ENCODE measurements around the gene PKP1. TPM values are rescaled to one million over a fixed set of nuclear protein-coding genes. Genes with fewer than 3 reads are reported as not detected.

PKP1 gene
- total and polyA plus RNA-seq, 2 experiments from 2014 or later = 0.03 TPM; not detected in 1

- Histone ChIP-seq H3K36me3 (no peaks in the 10 kb centered on the region), H3K27me3 (peaks cover under 1% of the 10 kb centered on the region), H3K4me3 (no peak overlapping the region), H3K27ac (no peak overlapping the region), H3K4me1 (ENCODE audit: low read depth) (no peaks in the 10 kb centered on the region), H3K9me3 (ENCODE audit: low read depth) (no peaks in the 10 kb centered on the region)
- TF ChIP-seq CTCF (IDR thresholded peaks at IDR 0.05; ENCODE audit: low read depth, low read length) = no peak
- DNase-seq (ENCODE audit: low read depth in 1 of 2, low spot score in 1 of 2) = no peak
Observed at GRCh38 chr1:201277441-201277840, 5.9 kb upstream of the PKP1 start.

GRCh38 chr1:201279313-201279712 lies 4.0 kb upstream of the PKP1 start:
- no peaks in the 10 kb centered on the region for H3K36me3 ChIP-seq
- no peak overlapping the region for H3K4me3 ChIP-seq
- H3K27ac ChIP-seq = no peak overlapping the region
- TF ChIP-seq CTCF (IDR thresholded peaks at IDR 0.05; ENCODE audit: low read depth, low read length) = no peak
- peaks cover 17% of the 10 kb centered on the region for H3K27me3 ChIP-seq
- DNase-seq (ENCODE audit: low read depth in 1 of 2, low spot score in 1 of 2) = peak; percentile 28 to 73
- H3K9me3 ChIP-seq (ENCODE audit: low read depth) = no peaks in the 10 kb centered on the region
- H3K4me1 ChIP-seq (ENCODE audit: low read depth) = no peaks in the 10 kb centered on the region

GRCh38 chr1:201280884-201281283 lies 2.4 kb upstream of the PKP1 start:
- no peak for TF ChIP-seq CTCF (IDR thresholded peaks at IDR 0.05; ENCODE audit: low read depth, low read length)
- no peak overlapping the region for H3K27ac ChIP-seq
- peaks cover 17% of the 10 kb centered on the region for H3K27me3 ChIP-seq
- H3K4me3 ChIP-seq = no peak overlapping the region
- H3K4me1 ChIP-seq (ENCODE audit: low read depth) = no peaks in the 10 kb centered on the region
- H3K36me3 ChIP-seq = no peaks in the 10 kb centered on the region
- no peak for DNase-seq (ENCODE audit: low read depth in 1 of 2, low spot score in 1 of 2)
- no peaks in the 10 kb centered on the region for H3K9me3 ChIP-seq (ENCODE audit: low read depth)

GRCh38 chr1:201281573-201281972 lies 1.7 kb upstream of the PKP1 start:
- no peak overlapping the region for H3K27ac ChIP-seq
- H3K4me1 ChIP-seq (ENCODE audit: low read depth) = no peaks in the 10 kb centered on the region
- no peak for TF ChIP-seq CTCF (IDR thresholded peaks at IDR 0.05; ENCODE audit: low read depth, low read length)
- H3K36me3 ChIP-seq = no peaks in the 10 kb centered on the region
- peak; percentile 48 to 51 for DNase-seq (ENCODE audit: low read depth in 1 of 2, low spot score in 1 of 2)
- no peak overlapping the region for H3K4me3 ChIP-seq
- peaks cover 17% of the 10 kb centered on the region for H3K27me3 ChIP-seq
- H3K9me3 ChIP-seq (ENCODE audit: low read depth) = no peaks in the 10 kb centered on the region

- Histone ChIP-seq H3K36me3 (no peaks in the 10 kb centered on the region), H3K4me3 (no peak overlapping the region), H3K27me3 (peaks cover 21% of the 10 kb centered on the region), H3K4me1 (ENCODE audit: low read depth) (no peaks in the 10 kb centered on the region), H3K27ac (no peak overlapping the region), H3K9me3 (ENCODE audit: low read depth) (no peaks in the 10 kb centered on the region)
- no peak for TF ChIP-seq CTCF (IDR thresholded peaks at IDR 0.05; ENCODE audit: low read depth, low read length)
- no peak for DNase-seq (ENCODE audit: low read depth in 1 of 2, low spot score in 1 of 2)
Observed at GRCh38 chr1:201282216-201282615, 1.1 kb upstream of the PKP1 start.

All from cardiac muscle cell (in vitro differentiated cells and primary cell).